Mesenchymal stem cell (in vitro differentiated cells and primary cell): ENCODE measurements around the gene ZNRD2.
A peak's percentile ranks its signal among the peaks of the same experiment; 100 is the strongest.

Source experiments
- DNase-seq: peaks from one replicate; pipeline ENCODE4 v3.0.0-alpha.2; 2013
- H2AFZ ChIP-seq: one replicate; pipeline ENCODE4 v1.6.1; 2013; ENCODE audit warnings: low read depth, mild to moderate bottlenecking, control low read depth, inconsistent platforms, low read length, moderate library complexity
- H2AK5ac ChIP-seq: 2 replicates; pipeline ENCODE4 v1.6.1; 2013; ENCODE audit warnings: low read length, moderate library complexity, mild to moderate bottlenecking, inconsistent platforms; ENCODE audit not compliant: severe bottlenecking
- H2BK120ac ChIP-seq: one replicate; pipeline ENCODE4 v1.6.1; 2013; ENCODE audit warnings: low read depth, mild to moderate bottlenecking, inconsistent platforms, low read length, moderate library complexity
- H2BK12ac ChIP-seq, 2 experiments: one replicate each; pipeline ENCODE4 v1.6.1; 2013; ENCODE audit warnings: inconsistent platforms in 2 of 2, low read length in 2 of 2, mild to moderate bottlenecking in 2 of 2, moderate library complexity in 2 of 2, control low read depth in 1 of 2
- H2BK15ac ChIP-seq: one replicate; pipeline ENCODE4 v1.6.1; 2013; ENCODE audit warnings: mild to moderate bottlenecking, low read depth, inconsistent platforms; ENCODE audit not compliant: poor library complexity, severe bottlenecking
- H2BK5ac ChIP-seq: 2 replicates; pipeline ENCODE4 v1.6.1; 2013; ENCODE audit warnings: low read depth, mild to moderate bottlenecking, low read length, control low read depth, inconsistent platforms; ENCODE audit not compliant: poor library complexity, severe bottlenecking
- H3K14ac ChIP-seq, 2 experiments: one replicate each; pipeline ENCODE4 v1.6.1; 2013; ENCODE audit warnings: inconsistent platforms in 2 of 2, low read length in 2 of 2, control low read depth in 1 of 2, mild to moderate bottlenecking in 1 of 2, moderate library complexity in 1 of 2
- H3K18ac ChIP-seq, 2 experiments: one replicate each; pipeline ENCODE4 v1.6.1; 2013; ENCODE audit warnings: inconsistent platforms in 2 of 2, low read length in 2 of 2, control low read depth in 1 of 2, low read depth in 1 of 2, mild to moderate bottlenecking in 1 of 2
- H3K23ac ChIP-seq, 2 experiments: one replicate each; pipeline ENCODE4 v1.6.1; 2013; ENCODE audit warnings: inconsistent platforms in 2 of 2, low read length in 2 of 2, mild to moderate bottlenecking in 2 of 2, moderate library complexity in 2 of 2, control low read depth in 1 of 2
- H3K27ac ChIP-seq: 2 replicates; pipeline ENCODE4 v1.5.1; 2013; ENCODE audit warnings: mild to moderate bottlenecking, moderate library complexity, low read length, control low read depth, inconsistent platforms; ENCODE audit not compliant: poor library complexity, severe bottlenecking
- H3K27me3 ChIP-seq, 2 experiments: 2 replicates each; pipeline versions ENCODE4 v1.6.1 to v1.7.0; 2013; ENCODE audit warnings: low read length in 2 of 2, mild to moderate bottlenecking in 2 of 2, moderate library complexity in 2 of 2, control low read depth in 1 of 2, inconsistent platforms in 1 of 2; ENCODE audit not compliant: control insufficient read depth in 1 of 2, insufficient read depth in 1 of 2
- H3K36me3 ChIP-seq, 2 experiments: 2 replicates each; pipeline versions ENCODE4 v1.6.1 to v1.7.0; 2013; ENCODE audit warnings: low read length in 2 of 2, control low read depth in 1 of 2, inconsistent platforms in 1 of 2, low read depth in 1 of 2, mild to moderate bottlenecking in 1 of 2; ENCODE audit not compliant: insufficient read depth in 2 of 2, control insufficient read depth in 1 of 2
- H3K4ac ChIP-seq, 2 experiments: one replicate each; pipeline ENCODE4 v1.6.1; 2013; ENCODE audit warnings: inconsistent platforms in 2 of 2, low read length in 2 of 2, mild to moderate bottlenecking in 2 of 2, moderate library complexity in 2 of 2, control low read depth in 1 of 2, low read depth in 1 of 2
- H3K4me1 ChIP-seq: 2 replicates; pipeline ENCODE4 v1.6.1; 2013; ENCODE audit warnings: low read depth, low read length, control low read depth; ENCODE audit not compliant: control insufficient read depth, insufficient read depth
- H3K4me2 ChIP-seq: 2 replicates; pipeline ENCODE4 v1.6.1; 2013; ENCODE audit warnings: low read length, mild to moderate bottlenecking, inconsistent platforms; ENCODE audit not compliant: poor library complexity, severe bottlenecking
- H3K4me3 ChIP-seq, 2 experiments: 2 replicates each; pipeline versions ENCODE4 v1.5.1 to v1.7.0; 2013; ENCODE audit warnings: low read length in 2 of 2, mild to moderate bottlenecking in 2 of 2, control low read depth in 1 of 2, low read depth in 1 of 2; ENCODE audit not compliant: insufficient read depth in 1 of 2
- H3K79me1 ChIP-seq: replicated peaks from 2 replicates; pipeline ENCODE4 v1.6.1; 2013; ENCODE audit warnings: mild to moderate bottlenecking, control low read depth, low read length, inconsistent platforms; ENCODE audit not compliant: poor library complexity, severe bottlenecking
- H3K9ac ChIP-seq: 2 replicates; pipeline ENCODE4 v1.7.0; 2013; ENCODE audit warnings: mild to moderate bottlenecking, low read length, moderate library complexity
- H3K9me3 ChIP-seq: 2 replicates; pipeline ENCODE4 v1.7.0; 2013; ENCODE audit warnings: mild to moderate bottlenecking, low read length; ENCODE audit not compliant: control insufficient read depth
- H4K8ac ChIP-seq: one replicate; pipeline ENCODE4 v1.6.1; 2013; ENCODE audit warnings: inconsistent platforms, mild to moderate bottlenecking, low read length, moderate library complexity
- H4K91ac ChIP-seq: one replicate; pipeline ENCODE4 v1.6.1; 2013; ENCODE audit warnings: mild to moderate bottlenecking, low read length, inconsistent platforms
- WGBS: methylation state at CpG from one replicate; pipeline ENCODE4 v1.1.7; 2013; ENCODE audit warnings: mixed read lengths; 5-methylcytosine and 5-hydroxymethylcytosine counted together

The ZNRD2 gene

GRCh38 chr11:65616575-65617001, 46.3 kb downstream of the ZNRD2 start:
- 91% methylated on average over 9 of the region's 10 CpGs for whole genome bisulfite sequencing

GRCh38 chr11:65617136-65617850, 47.0 kb downstream of the ZNRD2 start:
- no peak overlapping the region for H3K23ac ChIP-seq
- H3K9ac ChIP-seq = peak overlapping the region; percentile 94
- peak overlapping the region in 1 of 2 experiments; percentile 96 for H3K4me3 ChIP-seq
- no peak for DNase-seq
- no peak overlapping the region for H2BK5ac ChIP-seq
- H3K18ac ChIP-seq = no peak overlapping the region
- no peaks in the 10 kb centered on the region for H3K27me3 ChIP-seq
- peaks cover 23% of the 10 kb centered on the region for H3K79me1 ChIP-seq
- no peak overlapping the region for H2BK120ac ChIP-seq
- H3K14ac ChIP-seq = no peak overlapping the region
- no peak overlapping the region for H2AK5ac ChIP-seq
- WGBS = 93% methylated on average over 17 of the region's 17 CpGs
- H3K4ac ChIP-seq = no peak overlapping the region
- no peak overlapping the region for H3K27ac ChIP-seq
- H2AFZ ChIP-seq = no peak overlapping the region
- no peak overlapping the region for H4K91ac ChIP-seq
- no peak overlapping the region for H2BK12ac ChIP-seq
- H3K9me3 ChIP-seq = no peaks in the 10 kb centered on the region
- peaks cover 56 to 60% of the 10 kb centered on the region in 2 experiments for H3K36me3 ChIP-seq
- no peak overlapping the region for H4K8ac ChIP-seq
- no peak overlapping the region for H2BK15ac ChIP-seq
- peaks cover 49% of the 10 kb centered on the region for H3K4me1 ChIP-seq
- H3K4me2 ChIP-seq = peak overlapping the region; percentile 60

More at GRCh38 chr11:65616575-65617001, 46.3 kb downstream of the ZNRD2 start:
- Histone ChIP-seq H2AFZ (no peak overlapping the region), H3K14ac (no peak overlapping the region), H3K9me3 (no peaks in the 10 kb centered on the region), H2BK12ac (no peak overlapping the region), H3K36me3 (peaks cover 54 to 57% of the 10 kb centered on the region in 2 experiments), H3K27ac (no peak overlapping the region), H3K79me1 (peaks cover 19% of the 10 kb centered on the region), H3K4ac (peak overlapping the region in 1 of 2 experiments; percentile 54), H2AK5ac (no peak overlapping the region), H2BK120ac (no peak overlapping the region), H3K4me3 (peak overlapping the region; percentile 85 to 96), H2BK15ac (no peak overlapping the region), H4K8ac (no peak overlapping the region), H3K9ac (peak overlapping the region; percentile 94), H3K18ac (no peak overlapping the region), H3K27me3 (no peaks in the 10 kb centered on the region), H3K4me1 (peaks cover 55% of the 10 kb centered on the region), H2BK5ac (no peak overlapping the region), H3K23ac (no peak overlapping the region), H3K4me2 (peak overlapping the region; percentile 60), H4K91ac (no peak overlapping the region)
- peak; percentile 14 for DNase-seq

GRCh38 chr11:65617990-65618751, 47.9 kb downstream of the ZNRD2 start:
- H2AK5ac ChIP-seq = no peak overlapping the region
- H3K9ac ChIP-seq = no peak overlapping the region
- no peak overlapping the region for H3K4me3 ChIP-seq

DNA sequence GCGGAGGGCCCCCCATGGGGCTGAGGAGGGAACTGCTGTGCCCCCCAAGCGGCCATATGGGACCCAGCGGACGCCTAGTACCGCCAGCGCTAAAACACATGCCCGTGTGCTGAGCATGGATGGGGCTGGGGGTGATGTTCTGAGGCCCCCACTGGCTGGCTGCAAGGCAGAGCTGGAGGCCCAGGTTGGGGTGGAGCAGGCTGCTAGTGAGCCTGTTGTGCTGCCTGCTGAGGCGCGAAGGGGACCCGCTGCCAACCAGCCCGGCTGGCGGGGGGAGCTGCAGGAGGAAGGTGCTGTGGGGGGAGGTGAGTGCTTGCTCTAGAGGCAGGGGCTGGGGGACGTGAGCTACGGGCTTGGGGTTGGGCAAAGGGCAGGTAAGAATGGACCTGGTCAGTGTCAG, 48.5 kb downstream of the ZNRD2 start:
- Histone ChIP-seq H2BK5ac (no peak overlapping the region), H2BK15ac (no peak overlapping the region), H4K8ac (no peak overlapping the region), H2AK5ac (no peak overlapping the region), H3K23ac (no peak overlapping the region), H3K79me1 (peaks cover 33% of the 10 kb centered on the region), H4K91ac (no peak overlapping the region), H2BK12ac (no peak overlapping the region), H3K14ac (no peak overlapping the region), H3K36me3 (peaks cover 61 to 67% of the 10 kb centered on the region in 2 experiments), H2AFZ (no peak overlapping the region), H2BK120ac (no peak overlapping the region), H3K18ac (no peak overlapping the region), H3K4me1 (peaks cover 37% of the 10 kb centered on the region), H3K4me2 (no peak overlapping the region), H3K4me3 (no peak overlapping the region), H3K9ac (no peak overlapping the region), H3K27me3 (no peaks in the 10 kb centered on the region), H3K9me3 (no peaks in the 10 kb centered on the region), H3K4ac (no peak overlapping the region), H3K27ac (no peak overlapping the region)
- DNase-seq = no peak
- WGBS = 96% methylated on average over 14 of the region's 14 CpGs

More at GRCh38 chr11:65617990-65618751, 47.9 kb downstream of the ZNRD2 start:
- no peak overlapping the region for H3K27ac ChIP-seq
- no peak overlapping the region for H3K18ac ChIP-seq
- H3K36me3 ChIP-seq = peaks cover 57 to 61% of the 10 kb centered on the region in 2 experiments
- H3K23ac ChIP-seq = no peak overlapping the region
- H3K14ac ChIP-seq = no peak overlapping the region
- H3K9me3 ChIP-seq = no peaks in the 10 kb centered on the region
- no peaks in the 10 kb centered on the region for H3K27me3 ChIP-seq
- no peak overlapping the region for H2BK120ac ChIP-seq
- H3K4me2 ChIP-seq = no peak overlapping the region
- WGBS = over 99% methylated on average over 29 of the region's 33 CpGs
- H2AFZ ChIP-seq = no peak overlapping the region
- no peak overlapping the region for H2BK15ac ChIP-seq
- H2BK12ac ChIP-seq = no peak overlapping the region
- no peak overlapping the region for H4K91ac ChIP-seq
- H4K8ac ChIP-seq = no peak overlapping the region
- H3K79me1 ChIP-seq = peaks cover 27% of the 10 kb centered on the region
- H3K4me1 ChIP-seq = peaks cover 40% of the 10 kb centered on the region
- DNase-seq = no peak
- no peak overlapping the region for H2BK5ac ChIP-seq
- H3K4ac ChIP-seq = no peak overlapping the region
